Nephron (organoid): Measurements from ENCODE around the gene PLPP3.

Source experiments
- H3K27ac Mint-ChIP-seq, 3 experiments: 2 replicates each; pipeline ENCODE4 v1.8.0; 2020; ENCODE audit warnings: mixed read lengths in 3 of 3, mild to moderate bottlenecking in 2 of 3, moderate library complexity in 1 of 3
- H3K27me3 Mint-ChIP-seq: 2 replicates; pipeline ENCODE4 v1.8.0; 2021; ENCODE audit warnings: low read depth, mild to moderate bottlenecking, moderate library complexity, mixed read lengths
- H3K36me3 Mint-ChIP-seq: 2 replicates; pipeline ENCODE4 v1.8.0; 2020; ENCODE audit warnings: low read depth, mixed read lengths
- H3K4me1 Mint-ChIP-seq: 2 replicates; pipeline ENCODE4 v1.8.0; 2020; ENCODE audit warnings: mixed read lengths
- H3K4me3 Mint-ChIP-seq, 3 experiments: 2 replicates each; pipeline ENCODE4 v1.8.0; 2020; ENCODE audit warnings: mild to moderate bottlenecking in 3 of 3, mixed read lengths in 3 of 3, moderate library complexity in 2 of 3
- H3K9me3 Mint-ChIP-seq: 2 replicates; pipeline ENCODE4 v1.8.0; 2020; ENCODE audit warnings: mixed read lengths
- CTCF ChIP-seq, 3 experiments: fragments of 200-600 bp; sonication (generic); IDR thresholded peaks; one replicate each; pipeline ENCODE4 v1.5.0; 2021; ENCODE audit warnings: antibody characterized with exemption in 3 of 3; ENCODE audit not compliant: unreplicated experiment in 3 of 3

PLPP3 gene

GRCh38 chr1:56525489-56526041 lies 53.8 kb downstream of the PLPP3 start:
- Mint-ChIP-seq H3K9me3 (no peaks in the 10 kb centered on the region), H3K27ac (peak overlapping the region in 1 of 3 experiments; percentile 53), H3K27me3 (no peaks in the 10 kb centered on the region), H3K36me3 (peaks cover 43% of the 10 kb centered on the region), H3K4me3 (no peak overlapping the region), H3K4me1 (peaks cover 48% of the 10 kb centered on the region)
- no peak for TF ChIP-seq CTCF (IDR thresholded peaks at IDR 0.05; ENCODE audit: unreplicated experiment in 3 of 3)

GRCh38 chr1:56524263-56524662 lies 55.1 kb downstream of the PLPP3 start:
- H3K4me3 Mint-ChIP-seq: no peak overlapping the region
- peaks cover 48% of the 10 kb centered on the region for H3K4me1 Mint-ChIP-seq
- no peaks in the 10 kb centered on the region for H3K9me3 Mint-ChIP-seq
- no peak overlapping the region for H3K27ac Mint-ChIP-seq
- peaks cover 52% of the 10 kb centered on the region for H3K36me3 Mint-ChIP-seq
- TF ChIP-seq CTCF (IDR thresholded peaks at IDR 0.05; ENCODE audit: unreplicated experiment in 3 of 3): no peak
- H3K27me3 Mint-ChIP-seq: no peaks in the 10 kb centered on the region

- Mint-ChIP-seq H3K9me3 (no peaks in the 10 kb centered on the region), H3K27ac (no peak overlapping the region), H3K4me1 (peaks cover 40% of the 10 kb centered on the region), H3K27me3 (no peaks in the 10 kb centered on the region), H3K36me3 (peaks cover 68% of the 10 kb centered on the region), H3K4me3 (no peak overlapping the region)
- TF ChIP-seq CTCF (IDR thresholded peaks at IDR 0.05; ENCODE audit: unreplicated experiment in 3 of 3): no peak
Observed at GRCh38 chr1:56522680-56523079, 56.7 kb downstream of the PLPP3 start.

GRCh38 chr1:56520016-56520601 lies 59.3 kb downstream of the PLPP3 start:
- peaks cover 83% of the 10 kb centered on the region for H3K36me3 Mint-ChIP-seq
- H3K4me3 Mint-ChIP-seq: no peak overlapping the region
- no peaks in the 10 kb centered on the region for H3K27me3 Mint-ChIP-seq
- H3K4me1 Mint-ChIP-seq: peaks cover 15% of the 10 kb centered on the region
- no peak overlapping the region for H3K27ac Mint-ChIP-seq
- TF ChIP-seq CTCF (IDR thresholded peaks at IDR 0.05; ENCODE audit: unreplicated experiment in 3 of 3): no peak
- no peaks in the 10 kb centered on the region for H3K9me3 Mint-ChIP-seq

GRCh38 chr1:56517404-56518130 lies 61.8 kb downstream of the PLPP3 start:
- Mint-ChIP-seq H3K9me3 (no peaks in the 10 kb centered on the region), H3K4me1 (peaks cover 16% of the 10 kb centered on the region), H3K27me3 (no peaks in the 10 kb centered on the region), H3K27ac (peak overlapping the region; percentile 84 to 98 (median 92)), H3K4me3 (no peak overlapping the region), H3K36me3 (peaks cover 78% of the 10 kb centered on the region)
- no peak for TF ChIP-seq CTCF (IDR thresholded peaks at IDR 0.05; ENCODE audit: unreplicated experiment in 3 of 3)
